Liver (tissue), 3 donors: ENCODE data around the gene CAPZB.
"Not testable (repeated sequence)": the region's sequence is repeated elsewhere in the genome, so short reads cannot be mapped to it uniquely, and the experiment has no call there.

ENCODE experiments used
- EGR1 ChIP-seq, 2 donors: IDR thresholded peaks; 2 replicates each; pipeline ENCODE4 v1.6.1; 2016 to 2018; ENCODE audit warnings: antibody characterized with exemption in 2 of 2, low read depth in 2 of 2
- HNF4A ChIP-seq, 2 donors: conservative IDR thresholded peaks; 2 replicates each; pipeline ENCODE4 v1.6.1; 2016; ENCODE audit warnings: antibody characterized with exemption in 2 of 2, mild to moderate bottlenecking in 2 of 2
- JUND ChIP-seq, 2 donors: IDR thresholded peaks; 2 replicates each; pipeline ENCODE4 v1.6.1; 2016; ENCODE audit warnings: antibody characterized with exemption in 2 of 2
- NR2F2 ChIP-seq: IDR thresholded peaks from 2 replicates; pipeline ENCODE4 v1.6.1; 2016; ENCODE audit warnings: antibody characterized with exemption
- RAD21 ChIP-seq, 2 donors: IDR thresholded peaks; 2 replicates each; pipeline ENCODE4 v1.6.1; 2016; ENCODE audit warnings: antibody characterized with exemption in 2 of 2, mild to moderate bottlenecking in 2 of 2
- SP1 ChIP-seq: IDR thresholded peaks from 2 replicates; pipeline ENCODE4 v1.6.1; 2018; ENCODE audit warnings: antibody characterized with exemption, mild to moderate bottlenecking
- TAF1 ChIP-seq: conservative IDR thresholded peaks from 2 replicates; pipeline ENCODE4 v1.6.1; 2016; ENCODE audit warnings: antibody characterized with exemption, mild to moderate bottlenecking
- YY1 ChIP-seq: IDR thresholded peaks from 2 replicates; pipeline ENCODE4 v1.6.1; 2016; ENCODE audit warnings: antibody characterized with exemption, mild to moderate bottlenecking
- TF ChIP-seq, protein P1 (sequence below): fragments of 150-350 bp; IDR thresholded peaks from 2 replicates; pipeline ENCODE4 v1.5.1; 2017; ENCODE audit warnings: improper control_type of control experiment, low read depth, low read length; ENCODE audit not compliant: missing input control
- TF ChIP-seq, protein P2 (sequence below): IDR thresholded peaks from 2 replicates; pipeline ENCODE4 v1.6.1; 2016; ENCODE audit warnings: antibody characterized with exemption
- TF ChIP-seq, protein P3 (sequence below): IDR thresholded peaks from 2 replicates; pipeline ENCODE4 v1.6.1; 2016; ENCODE audit warnings: antibody characterized with exemption
- TF ChIP-seq, protein P4 (sequence below): IDR thresholded peaks from 2 replicates; pipeline ENCODE4 v1.6.1; 2016; ENCODE audit warnings: antibody characterized with exemption, mild to moderate bottlenecking
- TF ChIP-seq, protein P5 (sequence below): IDR thresholded peaks from 2 replicates; pipeline ENCODE4 v1.6.1; 2016; ENCODE audit warnings: antibody characterized with exemption
- donor health status: healthy.
- donor health status: healthy.

DNA sequence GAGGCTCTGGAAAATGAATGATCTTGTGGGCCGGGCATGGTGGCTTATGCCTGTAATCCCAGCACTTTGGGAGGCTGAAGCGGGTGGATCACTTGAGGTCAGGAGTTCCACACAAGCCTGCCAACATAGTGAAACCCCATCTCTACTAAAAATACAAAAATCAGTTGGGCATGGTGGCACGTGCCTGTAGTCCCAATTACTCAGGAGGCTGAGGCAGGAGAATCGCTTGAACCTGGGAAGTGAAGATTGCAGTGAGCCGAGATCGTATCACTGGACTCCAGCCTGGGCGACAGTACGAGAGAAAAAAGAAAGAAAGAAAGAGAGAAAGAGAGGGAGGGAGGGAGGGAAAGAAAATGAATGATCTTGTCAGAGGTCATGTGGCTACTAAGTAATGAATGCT, 24.3 kb upstream of the CAPZB start:
- TF ChIP-seq, protein P1, sequence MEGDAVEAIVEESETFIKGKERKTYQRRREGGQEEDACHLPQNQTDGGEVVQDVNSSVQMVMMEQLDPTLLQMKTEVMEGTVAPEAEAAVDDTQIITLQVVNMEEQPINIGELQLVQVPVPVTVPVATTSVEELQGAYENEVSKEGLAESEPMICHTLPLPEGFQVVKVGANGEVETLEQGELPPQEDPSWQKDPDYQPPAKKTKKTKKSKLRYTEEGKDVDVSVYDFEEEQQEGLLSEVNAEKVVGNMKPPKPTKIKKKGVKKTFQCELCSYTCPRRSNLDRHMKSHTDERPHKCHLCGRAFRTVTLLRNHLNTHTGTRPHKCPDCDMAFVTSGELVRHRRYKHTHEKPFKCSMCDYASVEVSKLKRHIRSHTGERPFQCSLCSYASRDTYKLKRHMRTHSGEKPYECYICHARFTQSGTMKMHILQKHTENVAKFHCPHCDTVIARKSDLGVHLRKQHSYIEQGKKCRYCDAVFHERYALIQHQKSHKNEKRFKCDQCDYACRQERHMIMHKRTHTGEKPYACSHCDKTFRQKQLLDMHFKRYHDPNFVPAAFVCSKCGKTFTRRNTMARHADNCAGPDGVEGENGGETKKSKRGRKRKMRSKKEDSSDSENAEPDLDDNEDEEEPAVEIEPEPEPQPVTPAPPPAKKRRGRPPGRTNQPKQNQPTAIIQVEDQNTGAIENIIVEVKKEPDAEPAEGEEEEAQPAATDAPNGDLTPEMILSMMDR, result not testable (repeated sequence)
- not testable (repeated sequence) for TF ChIP-seq SP1; JUND (IDR thresholded peaks at IDR 0.05); EGR1 (IDR thresholded peaks at IDR 0.05; ENCODE audit: low read depth in 2 of 2); RAD21 (IDR thresholded peaks at IDR 0.05); YY1; NR2F2; TAF1; HNF4A (conservative IDR thresholded peaks at IDR 0.05)
- TF ChIP-seq, protein P2, sequence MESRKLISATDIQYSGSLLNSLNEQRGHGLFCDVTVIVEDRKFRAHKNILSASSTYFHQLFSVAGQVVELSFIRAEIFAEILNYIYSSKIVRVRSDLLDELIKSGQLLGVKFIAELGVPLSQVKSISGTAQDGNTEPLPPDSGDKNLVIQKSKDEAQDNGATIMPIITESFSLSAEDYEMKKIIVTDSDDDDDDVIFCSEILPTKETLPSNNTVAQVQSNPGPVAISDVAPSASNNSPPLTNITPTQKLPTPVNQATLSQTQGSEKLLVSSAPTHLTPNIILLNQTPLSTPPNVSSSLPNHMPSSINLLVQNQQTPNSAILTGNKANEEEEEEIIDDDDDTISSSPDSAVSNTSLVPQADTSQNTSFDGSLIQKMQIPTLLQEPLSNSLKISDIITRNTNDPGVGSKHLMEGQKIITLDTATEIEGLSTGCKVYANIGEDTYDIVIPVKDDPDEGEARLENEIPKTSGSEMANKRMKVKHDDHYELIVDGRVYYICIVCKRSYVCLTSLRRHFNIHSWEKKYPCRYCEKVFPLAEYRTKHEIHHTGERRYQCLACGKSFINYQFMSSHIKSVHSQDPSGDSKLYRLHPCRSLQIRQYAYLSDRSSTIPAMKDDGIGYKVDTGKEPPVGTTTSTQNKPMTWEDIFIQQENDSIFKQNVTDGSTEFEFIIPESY, result not testable (repeated sequence)
- TF ChIP-seq, protein P3, sequence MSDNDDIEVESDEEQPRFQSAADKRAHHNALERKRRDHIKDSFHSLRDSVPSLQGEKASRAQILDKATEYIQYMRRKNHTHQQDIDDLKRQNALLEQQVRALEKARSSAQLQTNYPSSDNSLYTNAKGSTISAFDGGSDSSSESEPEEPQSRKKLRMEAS, result not testable (repeated sequence)
- TF ChIP-seq, protein P4, sequence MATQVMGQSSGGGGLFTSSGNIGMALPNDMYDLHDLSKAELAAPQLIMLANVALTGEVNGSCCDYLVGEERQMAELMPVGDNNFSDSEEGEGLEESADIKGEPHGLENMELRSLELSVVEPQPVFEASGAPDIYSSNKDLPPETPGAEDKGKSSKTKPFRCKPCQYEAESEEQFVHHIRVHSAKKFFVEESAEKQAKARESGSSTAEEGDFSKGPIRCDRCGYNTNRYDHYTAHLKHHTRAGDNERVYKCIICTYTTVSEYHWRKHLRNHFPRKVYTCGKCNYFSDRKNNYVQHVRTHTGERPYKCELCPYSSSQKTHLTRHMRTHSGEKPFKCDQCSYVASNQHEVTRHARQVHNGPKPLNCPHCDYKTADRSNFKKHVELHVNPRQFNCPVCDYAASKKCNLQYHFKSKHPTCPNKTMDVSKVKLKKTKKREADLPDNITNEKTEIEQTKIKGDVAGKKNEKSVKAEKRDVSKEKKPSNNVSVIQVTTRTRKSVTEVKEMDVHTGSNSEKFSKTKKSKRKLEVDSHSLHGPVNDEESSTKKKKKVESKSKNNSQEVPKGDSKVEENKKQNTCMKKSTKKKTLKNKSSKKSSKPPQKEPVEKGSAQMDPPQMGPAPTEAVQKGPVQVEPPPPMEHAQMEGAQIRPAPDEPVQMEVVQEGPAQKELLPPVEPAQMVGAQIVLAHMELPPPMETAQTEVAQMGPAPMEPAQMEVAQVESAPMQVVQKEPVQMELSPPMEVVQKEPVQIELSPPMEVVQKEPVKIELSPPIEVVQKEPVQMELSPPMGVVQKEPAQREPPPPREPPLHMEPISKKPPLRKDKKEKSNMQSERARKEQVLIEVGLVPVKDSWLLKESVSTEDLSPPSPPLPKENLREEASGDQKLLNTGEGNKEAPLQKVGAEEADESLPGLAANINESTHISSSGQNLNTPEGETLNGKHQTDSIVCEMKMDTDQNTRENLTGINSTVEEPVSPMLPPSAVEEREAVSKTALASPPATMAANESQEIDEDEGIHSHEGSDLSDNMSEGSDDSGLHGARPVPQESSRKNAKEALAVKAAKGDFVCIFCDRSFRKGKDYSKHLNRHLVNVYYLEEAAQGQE, result not testable (repeated sequence)
- TF ChIP-seq, protein P5, sequence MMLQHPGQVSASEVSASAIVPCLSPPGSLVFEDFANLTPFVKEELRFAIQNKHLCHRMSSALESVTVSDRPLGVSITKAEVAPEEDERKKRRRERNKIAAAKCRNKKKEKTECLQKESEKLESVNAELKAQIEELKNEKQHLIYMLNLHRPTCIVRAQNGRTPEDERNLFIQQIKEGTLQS, result not testable (repeated sequence)
